ENCODE data around the gene PDZK1IP1. TPM values are rescaled to one million over a fixed set of nuclear protein-coding genes. Genes with fewer than 3 reads are reported as not detected.

The PDZK1IP1 gene, protein sequence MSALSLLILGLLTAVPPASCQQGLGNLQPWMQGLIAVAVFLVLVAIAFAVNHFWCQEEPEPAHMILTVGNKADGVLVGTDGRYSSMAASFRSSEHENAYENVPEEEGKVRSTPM
- 10 to 100 TPM in 1 of 2 donors, 1 to 10 TPM in 1; 5.9 to 36.1 TPM for total RNA-seq

DNA sequence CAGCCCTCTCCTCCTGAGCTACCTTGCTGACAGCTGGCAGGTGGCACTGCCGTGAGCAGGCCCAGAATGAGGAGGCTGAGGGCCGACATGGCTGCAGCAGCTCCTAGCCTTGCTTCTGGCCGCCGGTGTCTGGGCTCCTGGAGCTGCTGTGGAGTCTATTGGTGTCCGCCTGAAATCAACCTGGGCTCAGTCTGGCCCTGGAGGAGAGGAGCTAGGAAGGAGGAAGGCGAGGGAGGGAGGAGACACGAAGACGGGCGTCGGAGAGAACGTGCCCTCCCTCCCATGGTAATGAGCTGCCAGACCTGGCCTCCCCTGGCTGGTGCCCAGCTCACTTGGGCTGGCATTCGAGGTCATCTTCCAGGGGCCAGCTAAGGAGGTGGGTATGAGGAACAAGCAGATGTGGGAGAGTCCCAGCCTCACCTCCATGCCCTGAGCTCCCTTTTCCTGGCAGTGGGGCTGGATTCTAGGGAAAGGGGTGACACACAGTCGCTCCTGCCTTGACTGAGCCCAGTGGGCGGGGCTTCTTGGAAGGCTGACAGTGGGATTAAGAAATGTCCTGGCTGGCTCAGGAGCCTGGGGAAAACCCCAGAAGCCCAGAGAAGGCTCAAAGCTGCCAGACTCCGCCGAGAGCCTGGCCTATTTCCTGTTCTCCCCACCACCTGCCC lies at the start of gene PDZK1IP1:
Gene PDZK1IP1, minus strand, starts transcription at position 193 of the 665 bp plus-strand sequence. Its CDS starts 104 bp downstream, at position 89.
- H3K27ac ChIP-seq, result peak within 1 kb of the TSS; percentile 49 to 71
- no peaks in the 10 kb centered on the region for H3K36me3 ChIP-seq
- TF ChIP-seq POLR2A (IDR thresholded peaks at IDR 0.05) (no peak), POLR2AphosphoS5 (IDR thresholded peaks at IDR 0.05) (peak; percentile 66)
- TF ChIP-seq, protein P1, sequence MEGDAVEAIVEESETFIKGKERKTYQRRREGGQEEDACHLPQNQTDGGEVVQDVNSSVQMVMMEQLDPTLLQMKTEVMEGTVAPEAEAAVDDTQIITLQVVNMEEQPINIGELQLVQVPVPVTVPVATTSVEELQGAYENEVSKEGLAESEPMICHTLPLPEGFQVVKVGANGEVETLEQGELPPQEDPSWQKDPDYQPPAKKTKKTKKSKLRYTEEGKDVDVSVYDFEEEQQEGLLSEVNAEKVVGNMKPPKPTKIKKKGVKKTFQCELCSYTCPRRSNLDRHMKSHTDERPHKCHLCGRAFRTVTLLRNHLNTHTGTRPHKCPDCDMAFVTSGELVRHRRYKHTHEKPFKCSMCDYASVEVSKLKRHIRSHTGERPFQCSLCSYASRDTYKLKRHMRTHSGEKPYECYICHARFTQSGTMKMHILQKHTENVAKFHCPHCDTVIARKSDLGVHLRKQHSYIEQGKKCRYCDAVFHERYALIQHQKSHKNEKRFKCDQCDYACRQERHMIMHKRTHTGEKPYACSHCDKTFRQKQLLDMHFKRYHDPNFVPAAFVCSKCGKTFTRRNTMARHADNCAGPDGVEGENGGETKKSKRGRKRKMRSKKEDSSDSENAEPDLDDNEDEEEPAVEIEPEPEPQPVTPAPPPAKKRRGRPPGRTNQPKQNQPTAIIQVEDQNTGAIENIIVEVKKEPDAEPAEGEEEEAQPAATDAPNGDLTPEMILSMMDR (IDR thresholded peaks at IDR 0.05), result no peak
- H3K4me1 ChIP-seq (replicated peaks), result no peaks in the 10 kb centered on the region
- H3K4me3 ChIP-seq, result no peak within 1 kb of the TSS
- no peaks in the 10 kb centered on the region for H3K9me3 ChIP-seq
- H3K27me3 ChIP-seq (replicated peaks; ENCODE audit: insufficient read depth), result no peaks in the 10 kb centered on the region
- intact Hi-C loops (cut with DNase I), result loop anchor here (5.0 to 10.0 kb wide), 3 partner anchors 75 to 232 kb away; no protein-coding TSS in a partner anchor
- 29% methylated on average over 16 of the region's 16 CpGs for WGBS
- peak; percentile 91 for DNase-seq (ENCODE audit: low spot score)

DNA sequence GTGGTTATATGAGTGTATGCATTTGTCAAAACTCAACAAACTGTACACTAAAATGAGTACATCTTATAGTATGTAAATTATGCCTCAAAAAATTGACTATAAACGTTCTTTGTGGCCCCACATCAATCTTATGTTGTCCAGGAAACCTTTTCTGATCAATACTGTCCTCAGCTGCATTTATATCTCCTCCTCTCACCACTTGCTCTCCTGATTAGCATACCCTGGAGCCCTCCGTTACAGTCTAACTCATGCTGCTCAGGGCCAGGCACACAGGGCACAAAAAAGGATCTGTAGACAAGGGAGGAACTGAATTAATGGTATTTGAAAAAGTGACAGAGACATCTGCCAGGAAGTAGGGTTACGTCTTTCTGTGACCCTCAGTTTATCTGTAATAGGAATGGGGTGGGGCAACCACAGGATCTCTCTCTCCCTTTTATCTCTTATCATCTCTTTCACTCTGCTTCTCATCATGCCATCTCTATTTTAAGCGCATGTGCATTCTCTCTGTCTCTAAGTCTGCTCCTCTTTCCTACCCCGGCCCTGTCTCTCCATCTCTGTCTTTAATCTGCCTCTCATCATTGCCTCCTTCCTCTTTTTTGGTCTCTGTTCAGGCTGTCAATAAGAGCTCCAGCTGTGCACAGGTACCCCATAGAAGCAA lies 49.2 kb upstream of the PDZK1IP1 start:
- Histone ChIP-seq H3K36me3 (no peaks in the 10 kb centered on the region), H3K27ac (no peak overlapping the region), H3K4me1 (replicated peaks) (no peaks in the 10 kb centered on the region), H3K27me3 (replicated peaks; ENCODE audit: insufficient read depth) (no peaks in the 10 kb centered on the region), H3K4me3 (no peak overlapping the region), H3K9me3 (no peaks in the 10 kb centered on the region)
- no peak for DNase-seq (ENCODE audit: low spot score)
- TF ChIP-seq, protein P1 (IDR thresholded peaks at IDR 0.05), result no peak
- TF ChIP-seq POLR2AphosphoS5 (IDR thresholded peaks at IDR 0.05), result no peak
- no peak for TF ChIP-seq POLR2A (IDR thresholded peaks at IDR 0.05)
- intact Hi-C loops (cut with DNase I), result no loop called here
- WGBS, result 70% methylated on average over 5 of the region's 5 CpGs

DNA sequence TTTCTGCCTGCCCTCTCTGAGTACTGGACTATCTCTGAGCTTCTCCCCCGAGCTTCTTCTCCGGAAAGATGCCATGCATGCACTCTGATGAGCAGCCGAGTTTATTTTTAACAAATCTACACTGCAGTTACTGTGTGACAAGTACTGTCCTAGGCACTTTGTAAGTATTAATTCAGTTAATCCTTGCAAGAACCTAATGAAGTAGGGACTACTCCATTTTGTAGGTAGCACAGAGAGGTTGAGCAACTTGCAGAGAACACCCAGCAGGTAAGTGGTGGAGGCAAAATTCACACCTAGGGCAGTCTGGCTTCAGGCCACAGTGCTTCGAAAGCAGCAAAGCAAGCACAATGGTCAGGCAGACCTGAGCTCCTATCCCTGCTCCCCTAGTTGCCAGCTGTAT lies 46.0 kb upstream of the PDZK1IP1 start:
- no peaks in the 10 kb centered on the region for H3K36me3 ChIP-seq
- no peak for DNase-seq (ENCODE audit: low spot score)
- H3K27ac ChIP-seq, result no peak overlapping the region
- H3K4me1 ChIP-seq (replicated peaks), result no peaks in the 10 kb centered on the region
- WGBS, result 80% methylated on average over 4 of the region's 4 CpGs
- H3K4me3 ChIP-seq, result no peak overlapping the region
- TF ChIP-seq, protein P1 (IDR thresholded peaks at IDR 0.05), result no peak
- TF ChIP-seq POLR2AphosphoS5 (IDR thresholded peaks at IDR 0.05) (no peak), POLR2A (IDR thresholded peaks at IDR 0.05) (no peak)
- H3K9me3 ChIP-seq, result no peaks in the 10 kb centered on the region
- intact Hi-C loops (cut with DNase I), result no loop called here
- H3K27me3 ChIP-seq (replicated peaks; ENCODE audit: insufficient read depth), result peaks cover 16% of the 10 kb centered on the region

DNA sequence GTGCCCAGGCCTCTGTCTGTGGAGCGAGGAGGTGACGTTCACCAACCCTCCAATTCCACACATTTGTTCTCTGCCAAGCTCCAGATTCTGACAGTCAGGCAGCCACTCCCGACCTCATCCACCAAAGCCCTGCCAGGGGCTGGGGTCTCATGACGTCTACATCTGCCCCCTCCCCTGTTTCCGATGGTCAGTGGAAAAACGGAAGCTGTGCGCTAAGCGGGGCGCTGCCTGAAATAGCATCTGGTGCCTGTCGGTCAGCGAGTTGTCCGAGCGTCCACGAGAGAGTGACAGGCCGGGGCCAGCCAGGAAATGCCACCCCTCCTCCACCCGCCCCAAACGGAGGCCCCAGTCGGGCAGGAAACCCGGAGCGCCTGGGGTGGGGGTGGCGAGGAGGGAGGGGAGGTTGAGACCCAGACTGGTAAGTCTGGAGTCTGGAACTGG lies 45.4 kb upstream of the PDZK1IP1 start:
- Histone ChIP-seq H3K9me3 (no peaks in the 10 kb centered on the region), H3K4me1 (replicated peaks) (no peaks in the 10 kb centered on the region), H3K27ac (no peak overlapping the region), H3K36me3 (no peaks in the 10 kb centered on the region), H3K27me3 (replicated peaks; ENCODE audit: insufficient read depth) (peaks cover 20% of the 10 kb centered on the region), H3K4me3 (no peak overlapping the region)
- intact Hi-C loops (cut with DNase I), result no loop called here
- no peak for TF ChIP-seq POLR2A (IDR thresholded peaks at IDR 0.05)
- TF ChIP-seq, protein P1 (IDR thresholded peaks at IDR 0.05), result no peak
- TF ChIP-seq POLR2AphosphoS5 (IDR thresholded peaks at IDR 0.05), result no peak
- DNase-seq (ENCODE audit: low spot score), result no peak
- 31% methylated on average over 19 of the region's 21 CpGs for WGBS
